Endothelial cell of umbilical vein (primary cell): ENCODE measurements around the gene FLRT3. TPM values are rescaled to one million over a fixed set of nuclear protein-coding genes. Genes with fewer than 3 reads are reported as not detected.

Source experiments
- BruUV-seq: library from RNA; stranded (reverse); fragments of 400-500 nt; replicated peaks from 2 replicates; lab custom pipeline; 2021; lab: Mats Ljungman, UMichigan
- CTCF ChIA-PET: fragments of 300-600, 350-600 bp; sonication (Branson Sonifier 250); formaldehyde crosslinking; loops from one replicate; lab custom pipeline; 2021; ENCODE audit warnings: antibody characterized with exemption, inconsistent platforms; lab: Charles Lee
- POLR2A ChIA-PET: fragments of 300-600, 350-600 bp; sonication (Branson Sonifier 250); formaldehyde crosslinking; loops from one replicate; lab custom pipeline; 2021; ENCODE audit warnings: antibody characterized with exemption, inconsistent platforms; lab: Charles Lee
- DNase-seq: peaks from one replicate; pipeline ENCODE4 v3.0.0-alpha.2; 2011; ENCODE audit warnings: low read depth, low spot score
- FAIRE-seq: peaks from 2 replicates; lab custom pipeline; 2011; peaks lifted over from hg19 to GRCh38; lab: Jason Lieb, UNC
- H2AFZ ChIP-seq: 2 replicates; pipeline ENCODE4 v1.6.0; 2012; ENCODE audit warnings: low read depth, low read length, control low read depth, inconsistent platforms
- H3K27ac ChIP-seq: 2 replicates; pipeline ENCODE4 v1.5.1; 2011; ENCODE audit warnings: low read depth, mild to moderate bottlenecking, control low read depth, low read length, moderate library complexity; ENCODE audit not compliant: insufficient read depth
- H3K27me3 ChIP-seq, 2 experiments: 2 replicates each; pipeline versions ENCODE4 v1.6.0 to v1.6.1; 2011; ENCODE audit warnings: low read length in 2 of 2, mixed read lengths in 1 of 2; ENCODE audit not compliant: control insufficient read depth in 2 of 2, insufficient read depth in 2 of 2
- H3K36me3 ChIP-seq, 2 experiments: 2 replicates in 1 of 2; 3 replicates in 1 of 2; pipeline ENCODE4 v1.5.1; 2011; ENCODE audit warnings: low read length in 2 of 2, mild to moderate bottlenecking in 1 of 2, moderate library complexity in 1 of 2; ENCODE audit not compliant: control insufficient read depth in 2 of 2, insufficient read depth in 2 of 2; ENCODE audit errors: extremely low read depth in 1 of 2
- H3K4me1 ChIP-seq: 3 replicates; pipeline ENCODE4 v1.5.1; 2011; ENCODE audit warnings: mild to moderate bottlenecking, low read length; ENCODE audit not compliant: control insufficient read depth, insufficient read depth; ENCODE audit errors: extremely low read depth
- H3K4me2 ChIP-seq: 2 replicates; pipeline ENCODE4 v1.6.1; 2011; ENCODE audit warnings: low read length, control low read depth, mixed read lengths; ENCODE audit not compliant: insufficient read depth
- H3K4me3 ChIP-seq, 3 experiments: fragments of 200-600 bp in 1 of 3; sonication (generic), shearing (Covaris generic) in 1 of 3; replicated peaks in 1 of 3; 2 replicates each; pipeline ENCODE4 v1.5.1; 2011 to 2016; ENCODE audit warnings: control low read depth in 3 of 3, low read length in 3 of 3, mild to moderate bottlenecking in 2 of 3, inconsistent platforms in 1 of 3, low read depth in 1 of 3, moderate library complexity in 1 of 3; ENCODE audit not compliant: insufficient read depth in 1 of 3
- H3K79me2 ChIP-seq: 2 replicates; pipeline ENCODE4 v1.6.0; 2012; ENCODE audit warnings: low read length, inconsistent platforms; ENCODE audit not compliant: control insufficient read depth, insufficient read depth
- H3K9ac ChIP-seq: replicated peaks from 2 replicates; pipeline ENCODE3; 2011; ENCODE audit warnings: low read length, control low read depth; ENCODE audit not compliant: insufficient read depth; ENCODE audit errors: extremely low read depth
- H3K9me1 ChIP-seq: replicated peaks from 3 replicates; pipeline ENCODE4 v1.6.0; 2011; ENCODE audit warnings: mild to moderate bottlenecking, low read length; ENCODE audit not compliant: control insufficient read depth, insufficient read depth; ENCODE audit errors: extremely low read depth
- H3K9me3 ChIP-seq: replicated peaks from 2 replicates; pipeline ENCODE4 v1.5.1; 2012; ENCODE audit warnings: low read length, inconsistent platforms; ENCODE audit not compliant: control insufficient read depth, insufficient read depth
- H4K20me1 ChIP-seq: replicated peaks from 2 replicates; pipeline ENCODE3; 2011; ENCODE audit warnings: mild to moderate bottlenecking, low read length; ENCODE audit not compliant: control insufficient read depth, insufficient read depth; ENCODE audit errors: extremely low read depth
- CTCF ChIP-seq, 2 donors: IDR thresholded peaks; 1 replicate in 1 of 2; 2 replicates in 1 of 2; pipeline ENCODE4 v1.5.1; 2011; ENCODE audit warnings: low read length in 2 of 2, mild to moderate bottlenecking in 2 of 2, moderate library complexity in 2 of 2, control low read depth in 1 of 2, inconsistent platforms in 1 of 2, low read depth in 1 of 2; ENCODE audit not compliant: insufficient read depth in 1 of 2; ENCODE audit errors: extremely low read depth in 1 of 2
- FOS ChIP-seq: IDR thresholded peaks from 2 replicates; pipeline ENCODE4 v1.6.1; 2011; ENCODE audit warnings: mild to moderate bottlenecking, low read length, moderate library complexity, borderline replicate concordance; ENCODE audit not compliant: insufficient read depth
- GATA2 ChIP-seq: IDR thresholded peaks from 2 replicates; pipeline ENCODE4 v1.7.0; 2011; ENCODE audit warnings: low read depth, mild to moderate bottlenecking, moderate library complexity, mixed read lengths, low read length; ENCODE audit not compliant: insufficient read length, insufficient read depth
- MAX ChIP-seq: IDR thresholded peaks from 2 replicates; pipeline ENCODE4 v1.6.1; 2011; ENCODE audit not compliant: insufficient read depth, insufficient read length
- MYC ChIP-seq: IDR thresholded peaks from one replicate; pipeline ENCODE4 v1.6.1; 2011; ENCODE audit warnings: mild to moderate bottlenecking, low read depth, low read length
- POLR2A ChIP-seq: IDR thresholded peaks from 2 replicates; pipeline ENCODE4 v1.6.1; 2012; ENCODE audit warnings: low read depth, mild to moderate bottlenecking, control low read depth, low read length
- POLR2AphosphoS5 ChIP-seq: IDR thresholded peaks from 2 replicates; pipeline ENCODE4 v1.6.1; 2012; ENCODE audit warnings: low read depth, mild to moderate bottlenecking, control low read depth, low read length, moderate library complexity; ENCODE audit not compliant: insufficient read depth
- dilution Hi-C: fragments of 300-500 bp; cut with MboI; formaldehyde crosslinking; loops from one replicate; pipeline ENCODE4 v1.15.0; 2019; ENCODE audit warnings: low sequenced_read_pairs; ENCODE audit not compliant: extremely low pct_ligation_motif_present
- intact Hi-C: fragments of 100-400 bp; cut with micrococcal nuclease; formaldehyde crosslinking; loops from one replicate; pipeline ENCODE4 v1.10.0; 2022
- polyA plus RNA-seq, 4 experiments: library from polyadenylated mRNA; depleted of rRNA in 3 of 4; stranded (reverse) in 3 of 4; unstranded in 1 of 4; fragments of >200 nt; gene quantifications; 2 replicates each; pipeline versions ENCODE4 v1.2.1 to v1.2.3, GENCODE V29; 2011 to 2012; ENCODE audit warnings: missing spikeins in 1 of 4
- total RNA-seq: library from RNA; stranded (reverse); gene quantifications from 2 replicates; pipeline ENCODE4 v1.2.3, GENCODE V29; 2021

The FLRT3 gene
- total and polyA plus RNA-seq, 2 donors (not counting 3 experiments of a cell fraction or from before 2014, with no cell fraction given), result 0.06 to 0.13 TPM

GRCh38 chr20:14355791-14356190 is 18.4 kb upstream of the FLRT3 start:
- Histone ChIP-seq H3K27ac (no peak overlapping the region), H3K4me3 (no peak overlapping the region), H3K9me3 (no peaks in the 10 kb centered on the region), H3K4me2 (no peak overlapping the region), H3K27me3 (peaks cover 0 to 6% of the 10 kb centered on the region in 2 experiments), H3K36me3 (no peaks in the 10 kb centered on the region), H3K9me1 (no peaks in the 10 kb centered on the region), H2AFZ (no peak overlapping the region), H4K20me1 (no peaks in the 10 kb centered on the region), H3K9ac (no peak overlapping the region), H3K4me1 (no peaks in the 10 kb centered on the region), H3K79me2 (no peaks in the 10 kb centered on the region)
- ChIA-PET CTCF (interaction anchor here (1.1 kb wide), 1 partner anchor 22 kb away, joined by 5 read pairs; no protein-coding TSS in a partner anchor), POLR2A (no interaction called here)
- DNase-seq, result no peak
- no TSS peak for BruUV-seq
- intact Hi-C loops, result no loop called here
- dilution Hi-C loops, result no loop called here
- TF ChIP-seq CTCF (IDR thresholded peaks at IDR 0.05; ENCODE audit: extremely low read depth in 1 of 2, insufficient read depth in 1 of 2, low read depth in 1 of 2, low read length in 2 of 2) (no peak), POLR2AphosphoS5 (no peak), MYC (no peak), GATA2 (no peak), FOS (no peak), MAX (no peak), POLR2A (no peak)
- no peak for FAIRE-seq
